Measurements from ENCODE around the gene PDCD2L.
"Not testable (repeated sequence)": the region's sequence is repeated elsewhere in the genome, so short reads cannot be mapped to it uniquely, and the experiment has no call there.

PDCD2L gene

GRCh38 chr19:34365463-34366401 is 38.5 kb upstream of the PDCD2L start:
- TF ChIP-seq CTCF (IDR thresholded peaks at IDR 0.05; ENCODE audit: low read depth, low read length): no peak
- in situ Hi-C loops (cut with HindIII; ENCODE audit: low sequenced_read_pairs): no loop called here
- DNase-seq (ENCODE audit: low read depth, low spot score): peak; percentile 27
- H3K4me3 ChIP-seq (ENCODE audit: low read depth, low read length): peak overlapping the region; percentile 63

GRCh38 chr19:34366738-34367623 is 37.2 kb upstream of the PDCD2L start:
- no peak overlapping the region for H3K4me3 ChIP-seq (ENCODE audit: low read depth, low read length)
- in situ Hi-C loops (cut with HindIII; ENCODE audit: low sequenced_read_pairs): no loop called here
- DNase-seq (ENCODE audit: low read depth, low spot score): peak; percentile 36

GRCh38 chr19:34367624-34367957 is 36.6 kb upstream of the PDCD2L start:
- no peak for TF ChIP-seq CTCF (IDR thresholded peaks at IDR 0.05; ENCODE audit: low read depth, low read length)
- DNase-seq (ENCODE audit: low read depth, low spot score): no peak
- no peak overlapping the region for H3K4me3 ChIP-seq (ENCODE audit: low read depth, low read length)
- in situ Hi-C loops (cut with HindIII; ENCODE audit: low sequenced_read_pairs): no loop called here

More at GRCh38 chr19:34366738-34367623, 37.2 kb upstream of the PDCD2L start:
- TF ChIP-seq CTCF (IDR thresholded peaks at IDR 0.05; ENCODE audit: low read depth, low read length): no peak

- in situ Hi-C loops (cut with HindIII; ENCODE audit: low sequenced_read_pairs): no loop called here
- no peak for DNase-seq (ENCODE audit: low read depth, low spot score)
- no peak for TF ChIP-seq CTCF (IDR thresholded peaks at IDR 0.05; ENCODE audit: low read depth, low read length)
Observed at GRCh38 chr19:34368338-34368737, 35.9 kb upstream of the PDCD2L start.

GRCh38 chr19:34369166-34369565 is 35.0 kb upstream of the PDCD2L start:
- in situ Hi-C loops (cut with HindIII; ENCODE audit: low sequenced_read_pairs); H3K4me3 ChIP-seq (ENCODE audit: low read depth, low read length); DNase-seq (ENCODE audit: low read depth, low spot score): not testable (repeated sequence)

More at GRCh38 chr19:34368338-34368737, 35.9 kb upstream of the PDCD2L start:
- no peak overlapping the region for H3K4me3 ChIP-seq (ENCODE audit: low read depth, low read length)

GRCh38 chr19:34370117-34370516 is 34.1 kb upstream of the PDCD2L start:
- in situ Hi-C loops (cut with HindIII; ENCODE audit: low sequenced_read_pairs): no loop called here
- TF ChIP-seq CTCF (IDR thresholded peaks at IDR 0.05; ENCODE audit: low read depth, low read length): no peak

More at GRCh38 chr19:34370117-34370516, 34.1 kb upstream of the PDCD2L start:
- DNase-seq (ENCODE audit: low read depth, low spot score): no peak
- no peak overlapping the region for H3K4me3 ChIP-seq (ENCODE audit: low read depth, low read length)
